Astrocyte of the cerebellum (primary cell): ENCODE measurements around the gene NPHP4.

Source experiments
- DNase-seq: peaks from one replicate; pipeline ENCODE4 v3.0.0-alpha.2; 2011; ENCODE audit warnings: low read depth
- H3K4me3 ChIP-seq: 2 replicates; pipeline ENCODE4 v1.5.1; 2011; ENCODE audit warnings: mild to moderate bottlenecking, low read depth, low read length, moderate library complexity
- CTCF ChIP-seq: IDR thresholded peaks from 2 replicates; pipeline ENCODE4 v1.5.1; 2012; ENCODE audit warnings: low read length, low read depth, moderate library complexity, mild to moderate bottlenecking; ENCODE audit errors: missing control alignments
- in situ Hi-C: cut with HindIII; loops from 2 replicates; pipeline ENCODE4 v1.10.0; 2017; ENCODE audit warnings: low sequenced_read_pairs

The NPHP4 gene

GRCh38 chr1:6037338-6037762 lies 45.1 kb upstream of the NPHP4 start:
- no peak for TF ChIP-seq CTCF
- DNase-seq = no peak
- H3K4me3 ChIP-seq = no peak overlapping the region
- in situ Hi-C loops = no loop called here

- in situ Hi-C loops = no loop called here
- peak; percentile 4 for TF ChIP-seq CTCF
- DNase-seq = no peak
- H3K4me3 ChIP-seq = no peak overlapping the region
Measured at GRCh38 chr1:6035719-6036118, 43.5 kb upstream of the NPHP4 start.

GRCh38 chr1:6035303-6035702 lies 43.1 kb upstream of the NPHP4 start:
- no peak for DNase-seq
- in situ Hi-C loops = no loop called here
- TF ChIP-seq CTCF = no peak

GRCh38 chr1:6034750-6035096 lies 42.5 kb upstream of the NPHP4 start:
- in situ Hi-C loops = no loop called here
- no peak for DNase-seq
- TF ChIP-seq CTCF = no peak
- H3K4me3 ChIP-seq = no peak overlapping the region

More at GRCh38 chr1:6035303-6035702, 43.1 kb upstream of the NPHP4 start:
- H3K4me3 ChIP-seq = no peak overlapping the region

- H3K4me3 ChIP-seq = no peak overlapping the region
- peak; percentile 69 for TF ChIP-seq CTCF
- no peak for DNase-seq
- in situ Hi-C loops = no loop called here
Measured at GRCh38 chr1:6033986-6034749, 41.9 kb upstream of the NPHP4 start.

- no peak overlapping the region for H3K4me3 ChIP-seq
- in situ Hi-C loops = no loop called here
- TF ChIP-seq CTCF = no peak
- DNase-seq = no peak
Measured at GRCh38 chr1:6033124-6033523, 40.9 kb upstream of the NPHP4 start.
